ENCODE results near the gene DKKL1.

Gene DKKL1

DNA sequence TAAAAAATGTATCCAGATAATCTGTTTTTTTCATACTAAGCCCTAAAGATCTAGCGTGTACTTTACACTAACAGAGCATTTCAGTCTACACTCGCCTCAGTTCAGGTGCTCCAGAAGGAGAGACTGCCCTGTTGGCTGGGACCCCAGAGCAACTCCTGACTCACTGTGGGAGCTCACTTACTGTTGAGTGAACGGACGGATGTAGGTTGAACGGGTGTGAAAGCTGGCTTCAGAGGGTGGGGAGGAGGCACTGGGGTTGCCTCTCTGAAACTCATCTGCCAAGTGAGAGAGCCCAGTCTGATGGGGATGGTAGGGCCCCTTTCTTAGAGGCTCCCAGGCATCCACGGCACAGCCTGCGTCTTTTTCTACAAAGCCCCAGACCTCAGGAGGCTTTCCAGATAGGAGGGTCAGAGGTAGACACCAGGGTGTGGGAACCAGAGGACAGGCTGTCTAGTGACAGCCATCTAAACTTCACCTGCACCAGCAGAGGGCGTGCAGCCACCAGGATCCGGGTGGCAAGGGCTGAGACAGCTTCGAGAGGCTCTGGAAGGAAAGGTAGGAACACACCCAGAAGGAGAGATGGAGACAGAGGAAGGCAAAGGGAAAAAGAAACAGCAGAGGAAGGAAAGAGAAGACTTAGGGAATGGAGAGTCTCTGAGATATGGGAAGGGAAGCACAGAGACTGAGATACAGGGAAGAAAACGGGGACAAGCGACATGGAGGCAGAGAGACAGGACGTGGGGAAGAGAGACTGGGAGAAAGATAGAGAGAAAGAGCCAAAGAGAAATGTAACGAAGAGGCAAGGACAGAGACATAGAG is 28.1 kb downstream of the DKKL1 start:
- peak in 47 of 56 donors; percentile 2 to 73 (median 30) for DNase-seq

DNA sequence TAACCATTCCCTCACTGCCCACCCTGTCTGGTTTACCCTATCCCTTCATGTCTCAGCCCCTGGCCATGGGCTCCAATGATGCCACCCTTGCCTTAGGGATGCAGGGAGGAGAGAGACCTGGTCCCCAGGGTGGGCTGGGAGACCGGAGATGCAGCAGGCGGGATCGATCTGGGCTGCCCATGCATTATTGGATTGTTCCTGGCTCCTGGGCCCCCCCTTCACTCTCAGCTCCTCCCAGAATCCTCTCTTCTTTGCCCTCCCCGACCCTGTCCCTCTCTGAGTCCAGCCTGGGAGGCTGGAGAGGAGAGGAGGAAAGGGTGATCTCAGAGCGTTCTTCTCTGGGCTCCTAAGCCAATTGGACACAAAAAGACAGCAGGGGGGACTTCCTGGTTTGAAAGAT is 30.2 kb downstream of the DKKL1 start:
- DNase-seq = no peak

DNA sequence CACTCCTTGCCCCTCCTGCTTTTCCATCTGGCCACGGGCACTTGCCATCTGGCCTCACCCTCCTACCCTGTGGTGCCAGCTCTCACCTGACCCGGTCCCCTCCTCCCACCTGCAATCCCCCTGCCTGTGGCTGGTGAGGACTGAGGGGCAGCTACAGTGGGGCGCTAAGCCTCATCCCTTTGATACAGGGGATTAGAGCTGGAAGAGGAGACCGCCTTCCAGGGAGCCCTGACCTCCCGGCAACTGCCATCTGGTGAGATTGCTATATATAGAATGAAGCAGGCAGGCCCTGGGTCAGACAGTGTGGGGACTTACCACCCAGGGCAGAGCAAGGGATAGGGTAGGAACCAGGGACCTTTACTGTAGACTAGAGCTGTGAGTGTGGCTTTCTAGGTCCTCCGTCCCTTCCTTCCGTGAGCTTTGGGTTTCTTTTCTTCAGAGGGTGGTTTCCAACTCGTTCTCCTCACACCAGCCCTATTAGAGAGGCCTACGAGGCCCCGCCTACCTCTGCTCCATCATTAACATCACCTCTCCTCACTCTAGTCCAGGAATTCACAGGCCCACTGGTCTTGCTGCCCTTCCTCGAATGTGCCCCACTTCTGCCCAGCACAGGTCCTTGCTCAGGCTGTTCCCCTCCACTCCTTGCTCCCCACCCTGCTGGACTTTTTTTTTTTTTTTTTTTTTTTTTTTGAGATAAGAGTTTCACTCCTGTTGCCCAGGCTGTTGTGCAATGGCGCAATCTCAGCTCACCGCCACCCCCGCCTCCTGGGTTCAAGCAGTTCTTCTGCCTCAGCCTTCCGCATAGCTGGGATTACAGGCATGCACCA is 32.1 kb downstream of the DKKL1 start:
- no peak for DNase-seq

DNA sequence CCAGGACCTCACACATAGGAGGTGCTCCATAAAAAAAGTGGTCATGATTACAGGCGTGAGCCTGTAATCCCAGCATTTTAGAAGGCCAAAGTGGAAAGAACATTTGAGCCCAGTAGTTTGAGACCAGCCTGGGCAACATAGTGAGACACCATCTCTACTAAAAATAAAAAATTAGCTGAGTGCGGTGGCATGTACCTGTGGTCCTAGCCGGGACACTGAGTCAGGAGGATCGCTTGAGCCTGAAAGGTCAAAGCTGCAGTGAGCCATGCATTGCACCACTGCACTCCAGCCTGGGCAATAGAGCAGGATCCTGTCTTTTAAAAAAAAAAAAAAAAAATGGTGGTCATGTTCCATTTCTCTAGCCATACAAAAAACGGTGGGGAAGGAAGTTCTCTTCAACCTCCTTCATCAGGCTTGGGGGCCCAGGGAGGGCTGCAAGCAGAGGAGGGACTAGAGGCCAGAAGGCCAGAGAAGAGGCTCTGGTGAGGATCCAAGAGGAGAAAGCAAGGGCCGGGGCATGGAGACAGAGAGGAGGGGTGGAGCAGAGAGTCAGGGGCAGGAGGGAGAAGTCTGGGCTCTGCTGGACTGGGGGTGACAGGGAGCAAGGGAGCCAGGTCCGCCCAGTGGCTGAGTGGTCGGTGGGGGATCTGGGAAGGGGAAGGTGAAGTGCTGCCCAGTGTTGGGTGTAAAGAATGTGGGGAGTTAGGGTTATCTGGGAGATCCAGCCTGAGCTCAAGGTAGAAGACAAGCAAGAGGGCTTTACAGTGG is 33.2 kb downstream of the DKKL1 start:
- DNase-seq = no peak

DNA sequence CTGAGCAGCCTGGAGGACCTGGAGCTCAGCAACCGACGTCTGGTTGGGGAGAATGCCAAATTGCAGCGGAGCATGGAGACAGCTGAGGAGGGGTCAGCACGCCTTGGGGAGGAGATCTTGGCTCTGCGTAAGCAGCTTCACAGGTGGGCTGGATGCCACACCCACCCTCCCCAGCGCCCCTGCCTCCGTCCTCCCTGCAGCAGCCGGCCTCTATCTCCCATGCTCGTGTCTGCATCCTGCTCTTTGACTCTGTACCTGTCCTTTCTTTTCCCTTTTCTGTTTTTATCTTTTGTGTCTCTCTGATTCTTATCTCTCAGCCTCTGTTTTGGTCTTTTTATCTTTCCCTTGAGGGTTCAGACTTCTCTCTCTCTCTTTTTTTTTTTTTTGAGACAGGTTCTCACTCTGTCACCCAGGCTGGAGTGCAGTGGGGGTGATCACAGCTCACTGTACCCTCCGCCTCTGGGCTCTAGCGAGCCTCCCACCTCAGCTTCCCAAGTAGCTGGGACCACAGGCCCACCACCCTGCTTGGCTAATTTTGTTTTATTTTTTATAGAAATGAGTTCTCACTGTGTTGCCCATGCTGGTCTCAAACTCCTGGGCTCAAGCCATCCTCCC is 34.4 kb downstream of the DKKL1 start:
- DNase-seq = no peak

DNA sequence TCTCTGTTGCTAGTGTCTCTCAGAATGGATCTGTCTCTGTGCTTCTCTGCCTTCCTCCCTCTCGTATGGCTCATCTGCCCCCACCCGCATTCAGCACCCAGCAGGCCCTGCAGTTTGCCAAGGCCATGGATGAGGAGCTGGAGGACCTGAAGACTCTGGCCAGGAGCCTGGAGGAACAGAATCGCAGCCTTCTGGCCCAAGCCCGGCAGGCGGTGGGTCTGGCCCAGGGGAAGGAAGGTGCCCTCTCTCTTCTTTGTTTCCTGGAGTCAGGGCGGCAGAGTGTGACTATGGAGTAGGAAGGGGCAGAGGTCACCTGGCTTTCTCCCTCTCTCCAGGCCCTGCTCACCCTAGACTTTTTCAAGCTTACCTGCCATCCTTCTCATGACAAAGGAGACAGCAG is 35.3 kb downstream of the DKKL1 start:
- DNase-seq = no peak

DNA sequence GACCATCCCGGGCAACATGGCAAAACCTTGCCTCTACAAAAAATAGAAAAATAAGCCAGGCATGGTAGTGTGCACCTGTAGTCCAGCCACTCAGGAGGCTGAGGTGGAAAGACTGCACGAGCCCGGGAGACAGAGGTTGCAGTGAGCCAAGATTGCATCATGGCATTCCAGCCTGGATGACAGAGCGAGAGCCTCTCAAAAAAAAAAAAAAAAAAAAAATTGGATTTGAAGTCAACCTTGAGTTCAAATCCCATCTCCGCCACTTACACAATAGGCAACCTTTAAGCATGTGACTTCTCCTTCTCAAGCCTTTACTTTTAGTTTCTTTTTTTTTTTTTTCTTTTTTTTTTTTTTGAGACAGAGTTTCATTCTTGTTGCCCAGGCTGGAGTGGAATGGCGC is 36.4 kb downstream of the DKKL1 start:
- DNase-seq = no peak

DNA sequence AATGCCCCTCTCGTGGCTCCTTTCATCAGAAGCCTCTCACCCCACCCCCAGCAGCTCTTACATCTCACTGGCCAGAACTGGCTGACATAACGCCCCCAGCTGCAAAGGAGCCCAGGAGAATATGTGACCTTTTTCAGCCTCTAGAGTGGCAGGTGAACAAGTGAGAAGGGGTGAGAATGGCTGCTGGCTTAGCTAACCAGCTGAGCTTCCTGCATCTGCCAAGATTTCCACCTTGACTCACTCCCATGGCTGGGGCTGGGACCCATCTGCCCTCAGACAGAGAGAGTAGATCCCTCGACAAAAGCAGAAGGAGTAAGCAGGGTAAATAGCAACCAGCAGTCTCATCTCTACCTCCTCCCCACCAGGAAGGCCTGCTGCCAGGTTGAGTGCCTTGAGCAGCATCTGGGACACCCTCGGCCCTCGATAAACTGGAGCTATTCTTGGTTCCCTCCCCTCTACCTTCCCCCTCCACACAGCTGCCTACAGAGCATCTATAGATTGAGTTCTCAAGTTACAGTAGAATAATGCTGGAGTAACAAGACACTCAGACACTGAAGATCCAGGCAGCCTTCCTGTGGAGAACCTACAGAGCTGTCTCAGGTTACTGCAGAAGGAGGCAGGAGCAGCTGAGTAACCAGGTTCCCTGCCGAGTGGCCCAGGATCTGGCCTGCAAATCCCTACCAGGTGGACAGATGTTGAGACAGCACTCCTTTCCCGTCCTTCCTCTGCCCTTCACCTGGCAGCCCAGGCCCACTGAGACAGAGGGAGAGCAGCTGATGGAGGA is 39.9 kb downstream of the DKKL1 start:
- DNase-seq = no peak

DNA sequence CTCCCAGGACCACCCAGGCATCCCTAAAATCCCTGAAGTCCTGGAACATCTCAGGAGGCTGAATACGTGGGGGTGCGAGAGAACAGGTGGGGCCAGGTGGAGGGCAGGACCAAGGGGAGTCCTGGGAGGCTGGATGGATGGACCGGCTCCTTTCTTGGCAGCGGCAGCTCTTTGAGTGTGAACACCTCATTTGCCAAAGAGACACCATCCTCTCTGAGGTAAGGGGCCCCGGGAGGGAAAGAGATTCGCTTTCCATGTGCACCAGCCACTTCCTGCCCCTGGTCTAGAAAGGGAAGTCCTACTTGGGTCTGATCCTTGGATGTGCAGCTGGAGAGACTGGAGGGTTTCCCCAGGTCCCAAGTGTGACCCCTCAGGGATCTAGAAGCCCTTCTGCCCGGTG is 43.4 kb downstream of the DKKL1 start:
- DNase-seq = no peak

DNA sequence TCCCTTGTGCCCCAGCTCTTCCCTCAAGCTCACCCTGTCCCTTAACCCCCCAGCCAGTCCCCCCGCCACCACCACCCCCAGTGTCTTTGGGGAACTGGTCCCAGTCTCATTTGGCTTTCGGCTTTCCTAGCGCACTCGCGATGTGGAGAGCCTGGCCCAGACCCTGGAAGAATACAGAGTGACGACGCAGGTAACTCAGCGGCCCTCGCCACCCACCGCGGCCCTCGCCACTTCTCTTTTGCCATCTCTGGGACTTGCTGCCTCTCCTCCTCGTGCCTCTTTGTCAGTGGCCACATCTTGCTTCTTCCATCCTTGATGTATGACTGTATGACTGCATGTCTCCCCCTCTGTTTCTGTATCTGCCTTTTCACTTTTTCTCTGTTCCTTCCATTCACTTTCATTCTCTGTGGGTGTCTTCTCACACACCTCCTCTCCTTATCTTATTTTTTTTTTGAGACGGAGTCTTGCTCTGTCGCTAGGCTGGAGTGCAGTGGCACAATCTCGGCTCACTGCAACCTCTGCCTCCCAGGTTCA is 43.9 kb downstream of the DKKL1 start:
- DNase-seq = no peak

DNA sequence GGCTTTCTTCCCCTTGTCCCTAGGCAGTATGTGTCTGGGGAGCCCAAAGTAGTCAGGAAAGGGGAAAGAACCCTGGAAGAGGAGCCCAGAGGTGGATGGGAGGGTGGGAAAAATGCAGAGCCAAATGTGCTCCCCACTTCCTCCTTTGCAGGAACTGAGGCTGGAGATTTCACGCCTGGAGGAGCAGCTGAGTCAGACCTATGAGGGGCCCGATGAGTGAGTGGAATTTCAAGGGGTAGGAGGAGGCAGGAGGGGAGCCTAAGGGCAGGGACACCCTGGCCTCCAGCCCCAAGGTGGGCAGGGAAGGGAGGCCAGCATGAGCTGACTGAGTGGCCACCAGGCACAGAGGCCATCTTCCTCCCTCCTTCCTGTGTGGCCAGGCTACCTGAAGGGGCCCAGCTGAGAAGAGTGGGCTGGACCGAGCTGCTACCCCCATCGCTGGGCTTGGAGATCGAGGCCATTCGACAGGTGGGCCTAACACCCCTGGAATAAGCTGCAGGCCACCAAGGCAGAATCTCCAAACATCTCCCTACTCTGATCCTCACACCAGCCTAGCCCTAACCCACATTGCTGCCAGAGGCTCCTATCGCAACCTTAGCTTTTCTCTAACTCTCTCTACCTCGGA is 45.3 kb downstream of the DKKL1 start:
- no peak for DNase-seq

DNA sequence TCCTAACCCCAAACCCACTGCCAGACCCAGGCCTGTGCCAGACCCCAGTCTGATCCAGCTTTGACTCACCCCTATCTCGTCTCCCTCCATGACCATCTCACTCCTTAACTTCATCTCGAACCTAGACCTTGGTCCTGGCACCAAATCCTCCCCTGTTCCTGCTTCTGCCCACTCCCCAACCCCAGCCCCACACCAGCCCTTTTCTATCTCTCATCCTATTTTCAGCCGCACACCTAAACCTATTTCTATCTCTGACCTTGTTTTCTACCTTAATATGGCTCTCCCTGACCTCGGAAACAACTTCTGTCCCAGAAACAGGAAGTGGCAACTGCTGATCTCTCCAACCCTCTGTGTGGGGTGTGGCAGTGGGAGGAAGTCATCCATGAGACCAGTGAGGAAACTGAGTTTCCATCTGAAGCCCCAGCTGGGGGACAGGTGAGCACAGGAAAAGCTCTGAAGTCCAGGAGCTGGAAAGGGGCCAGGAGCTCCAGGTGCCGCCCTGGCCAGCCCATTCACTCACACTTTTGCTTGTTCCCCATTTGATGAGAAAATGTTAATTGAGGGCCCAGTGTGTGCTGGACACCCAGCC is 45.9 kb downstream of the DKKL1 start:
- DNase-seq = no peak

DNA sequence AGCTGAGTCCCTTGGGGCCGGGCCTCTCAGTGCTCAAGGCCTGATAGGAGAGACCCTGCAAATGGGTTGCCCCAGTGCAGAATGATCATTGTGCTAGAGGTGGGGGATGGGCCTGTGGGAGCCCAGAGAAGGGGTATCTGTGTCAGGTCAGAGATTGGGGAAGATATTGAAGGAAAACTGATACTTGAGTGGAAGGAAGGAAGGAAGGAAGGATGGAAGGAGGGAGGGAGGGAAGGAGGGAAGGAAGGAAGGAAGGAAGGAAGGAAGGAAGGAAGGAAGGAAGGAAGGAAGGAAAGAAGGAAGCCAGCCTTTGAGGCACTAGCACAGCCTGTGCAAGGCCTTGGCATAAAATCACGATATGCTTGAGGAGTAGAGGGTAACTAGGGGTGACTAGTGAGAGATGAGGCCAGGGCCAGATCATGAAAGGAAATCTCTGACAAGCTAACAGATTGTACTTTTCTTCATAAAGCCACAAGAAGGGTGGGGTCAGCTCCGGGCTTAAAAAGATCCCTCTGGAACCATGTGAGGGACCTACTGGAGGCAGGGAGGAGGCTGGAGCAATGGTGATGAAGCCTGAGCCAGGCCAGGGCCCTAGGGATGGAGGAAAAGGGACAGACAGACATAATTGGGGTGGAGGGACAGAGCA is 48.1 kb downstream of the DKKL1 start:
- DNase-seq = no peak

DNA sequence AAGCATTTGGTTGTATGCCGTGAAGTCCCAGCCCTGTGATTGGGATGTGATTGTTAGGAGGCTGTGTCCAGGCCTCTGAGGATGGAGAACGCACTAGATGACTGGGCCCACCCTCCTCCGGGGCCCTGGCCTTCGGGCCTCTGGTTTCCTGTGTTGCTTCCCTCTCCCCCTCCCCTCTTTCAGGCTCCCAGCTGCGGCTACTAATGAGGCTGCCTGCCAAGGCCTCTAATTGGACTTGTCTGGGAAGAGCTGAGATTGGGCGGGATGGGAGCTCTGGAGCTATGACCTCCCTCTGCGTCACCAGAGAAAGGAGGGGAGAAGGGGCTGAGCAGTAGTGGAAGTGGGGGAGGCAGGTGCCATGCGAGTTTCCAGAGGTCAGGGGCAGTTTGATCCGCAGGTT is 49.7 kb downstream of the DKKL1 start:
- no peak for DNase-seq

DNA sequence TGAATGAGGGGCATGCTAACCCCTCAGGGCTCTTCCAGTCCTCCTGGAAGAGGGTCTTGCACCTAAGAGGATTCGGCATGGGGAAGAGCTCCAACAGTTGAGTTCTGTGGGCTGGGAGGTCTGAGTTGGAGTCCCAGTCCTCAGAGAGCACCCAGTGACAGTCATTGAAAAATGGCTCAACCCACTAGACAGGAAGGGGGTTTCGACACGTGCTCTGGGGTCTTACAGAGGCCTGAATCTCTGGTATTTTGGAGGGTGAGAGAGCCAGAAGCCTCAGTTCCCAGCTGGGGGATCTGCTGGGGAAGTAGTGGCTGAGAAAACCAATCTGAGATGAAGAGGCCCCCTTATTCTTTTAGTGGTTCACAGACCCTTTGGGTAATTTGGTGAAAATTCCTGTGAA is 50.6 kb downstream of the DKKL1 start:
- no peak for DNase-seq

DNA sequence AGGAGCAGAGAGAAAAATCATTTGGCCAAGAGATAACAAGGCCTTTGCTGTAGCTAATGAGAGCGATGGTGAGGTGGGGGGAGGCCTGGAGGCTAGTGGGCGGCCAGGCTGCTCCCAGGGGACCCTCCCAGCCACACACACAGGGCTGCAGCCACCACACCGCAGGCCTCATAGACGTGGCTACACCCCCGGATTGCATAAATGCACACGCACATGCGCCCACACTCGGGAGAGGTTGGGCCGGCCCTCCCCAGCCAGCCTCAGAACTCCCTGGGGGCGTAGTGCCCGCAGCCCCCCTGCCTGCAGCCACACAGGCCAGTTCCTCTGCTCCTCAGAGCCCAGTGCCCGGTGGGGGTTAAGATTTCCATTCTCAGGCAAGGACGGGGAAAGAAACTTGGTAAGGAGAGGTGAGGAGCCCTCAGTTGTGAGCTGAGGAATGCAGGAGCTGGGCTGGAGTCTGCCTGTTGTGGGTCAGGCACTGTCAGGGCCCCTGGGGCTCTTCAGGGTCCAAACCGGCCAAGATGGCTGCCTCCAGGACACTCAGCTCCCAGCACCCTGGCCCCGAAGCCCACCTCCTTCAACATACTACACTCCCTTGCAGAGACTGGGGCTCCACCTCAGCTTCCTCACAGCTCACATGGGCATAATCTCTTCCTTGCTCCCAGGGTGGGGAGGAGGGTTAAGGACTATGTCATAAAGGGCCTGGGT is 51.6 kb downstream of the DKKL1 start:
- peak in 1 of 56 donors; percentile 3 for DNase-seq

DNA sequence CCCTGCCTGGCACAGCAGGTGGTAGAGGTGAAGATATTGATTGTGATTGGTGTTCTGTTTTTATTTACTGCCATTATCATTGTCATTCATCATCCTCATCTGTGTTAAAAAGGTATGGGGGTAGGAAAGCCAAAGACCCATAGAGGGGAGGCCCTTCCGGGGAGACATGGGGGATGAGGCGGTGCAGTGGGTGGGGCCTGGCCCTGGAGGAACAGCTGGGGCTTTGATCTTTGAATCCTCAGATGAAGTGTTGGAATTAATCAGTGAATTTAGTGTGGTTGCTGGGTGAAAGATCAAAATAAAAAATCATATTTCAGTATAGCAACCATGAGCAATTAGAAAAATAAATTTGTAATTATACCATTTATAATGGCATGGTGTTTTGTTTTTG is 52.1 kb downstream of the DKKL1 start:
- no peak for DNase-seq

DNA sequence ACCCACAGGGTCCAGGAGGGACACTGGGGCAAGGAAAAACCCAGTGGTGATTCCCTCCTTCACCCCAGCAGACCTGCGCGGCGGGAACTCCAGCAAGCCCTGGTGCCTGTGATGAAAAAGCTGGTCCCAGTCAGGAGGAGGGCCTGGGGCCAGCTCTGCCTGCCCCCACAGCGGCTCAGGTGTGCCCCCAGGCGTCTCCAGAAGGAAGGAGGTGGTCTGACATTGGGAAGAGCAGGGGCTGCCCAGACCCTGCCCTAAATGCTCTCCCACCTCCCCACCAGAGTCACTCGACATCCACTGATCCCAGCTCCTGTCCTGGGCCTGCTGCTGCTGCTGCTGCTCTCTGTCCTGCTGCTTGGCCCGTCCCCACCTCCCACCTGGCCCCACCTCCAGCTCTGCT is 53.4 kb downstream of the DKKL1 start:
- DNase-seq = no peak

All from amygdala (tissue), 56 donors.